Inferior parietal cortex (tissue), 1 donor: ENCODE data around the gene MAEA.
A peak's percentile ranks its signal among the peaks of the same experiment; 100 is the strongest.

ENCODE experiments used
- DNase-seq: peaks from one replicate; pipeline ENCODE4 v3.0.0-alpha.2; 2016; ENCODE audit errors: extremely low spot score

MAEA gene

DNA sequence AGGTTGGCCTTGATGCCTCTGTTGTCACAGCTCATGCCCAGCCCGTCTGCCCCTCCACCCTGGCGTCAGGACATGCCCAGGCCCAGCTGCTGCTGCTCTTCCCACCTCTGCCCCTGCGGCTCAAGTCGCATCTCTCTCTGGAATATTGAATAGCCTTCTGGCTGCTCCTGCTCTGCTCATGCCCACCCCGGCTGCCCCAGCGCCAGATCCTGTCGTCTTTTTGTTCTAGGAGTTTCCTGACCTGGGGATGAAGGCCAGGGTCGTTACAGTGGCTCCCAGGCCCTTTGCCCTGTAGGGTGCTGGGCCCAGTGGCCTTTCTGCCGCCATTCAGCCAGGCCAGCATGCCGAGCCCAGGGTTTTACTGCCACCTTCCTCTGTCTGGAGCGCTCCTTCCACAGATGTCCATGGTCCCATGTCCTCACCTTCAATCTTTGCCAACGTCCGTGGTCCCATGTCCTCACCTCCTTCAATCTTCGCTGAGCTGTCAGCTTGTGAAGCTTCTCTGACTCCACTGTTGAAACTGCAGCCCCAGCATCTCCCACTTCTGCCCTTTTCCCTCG lies 9.7 kb downstream of the MAEA start:
- DNase-seq: no peak

DNA sequence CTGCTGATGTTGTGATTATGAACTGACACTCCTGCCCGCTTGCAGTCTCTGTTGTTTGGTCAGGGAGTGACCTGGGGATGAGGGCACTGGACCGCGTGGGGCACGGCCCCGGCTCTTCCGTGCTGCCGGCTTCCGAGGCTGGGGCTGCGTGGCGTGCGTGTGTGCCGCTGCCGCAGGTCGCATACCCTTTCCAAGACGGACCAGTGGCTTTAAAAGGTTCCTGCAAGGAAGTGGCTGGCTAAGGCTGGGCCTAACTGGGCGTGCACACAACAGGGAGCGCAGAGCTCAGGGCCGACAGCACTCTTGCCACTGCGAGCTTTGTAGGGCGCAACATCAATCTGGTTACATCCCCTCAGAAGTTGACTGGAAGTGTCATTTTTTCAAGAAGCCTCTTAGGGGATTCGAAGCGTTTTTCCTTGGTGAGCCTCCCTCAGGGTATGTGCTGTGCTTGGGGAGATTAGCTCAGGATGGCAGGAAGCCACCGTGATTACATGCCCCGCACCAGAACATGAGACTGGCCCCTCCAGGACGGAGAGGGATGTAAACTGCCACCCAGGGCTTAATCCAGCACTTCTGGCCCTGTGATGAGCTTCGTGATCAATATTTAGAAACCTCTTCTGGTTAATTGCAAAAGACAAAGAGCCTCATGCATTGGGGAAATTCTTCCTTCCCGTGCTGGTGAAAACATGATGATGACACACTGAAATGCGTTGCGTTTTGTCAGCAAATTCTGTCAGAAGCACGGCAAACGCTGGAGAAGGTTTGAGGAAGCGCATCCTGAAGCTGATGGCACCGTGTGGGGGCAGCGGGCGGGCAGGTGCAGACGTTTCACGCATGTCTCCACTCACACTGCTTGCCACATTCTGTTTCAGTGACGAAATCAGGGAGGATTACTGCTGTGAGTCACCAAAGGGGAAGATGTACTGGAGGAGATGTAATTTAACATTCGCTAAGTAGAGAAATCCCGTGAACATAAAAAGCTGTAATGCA lies 11.1 kb downstream of the MAEA start:
- DNase-seq: peak; percentile 53

DNA sequence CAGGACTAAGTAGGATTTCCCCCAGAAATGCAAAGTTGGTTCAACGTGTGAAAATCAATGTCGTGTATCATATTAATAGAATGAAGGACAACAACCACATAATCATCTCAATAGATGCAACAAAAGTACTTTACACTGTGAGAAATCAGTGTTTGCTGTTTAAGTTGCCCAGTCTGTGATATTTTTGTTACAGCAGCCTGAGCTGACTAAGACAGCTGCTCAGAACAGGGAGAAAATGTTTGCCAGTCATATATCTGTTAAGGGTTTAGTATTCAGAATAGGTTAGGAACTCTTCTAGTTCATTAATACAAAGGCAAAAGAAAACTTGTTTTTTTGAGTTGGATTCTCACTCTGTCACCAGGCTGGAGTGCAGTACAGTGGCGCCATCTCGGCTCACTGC lies 12.5 kb downstream of the MAEA start:
- no peak for DNase-seq

DNA sequence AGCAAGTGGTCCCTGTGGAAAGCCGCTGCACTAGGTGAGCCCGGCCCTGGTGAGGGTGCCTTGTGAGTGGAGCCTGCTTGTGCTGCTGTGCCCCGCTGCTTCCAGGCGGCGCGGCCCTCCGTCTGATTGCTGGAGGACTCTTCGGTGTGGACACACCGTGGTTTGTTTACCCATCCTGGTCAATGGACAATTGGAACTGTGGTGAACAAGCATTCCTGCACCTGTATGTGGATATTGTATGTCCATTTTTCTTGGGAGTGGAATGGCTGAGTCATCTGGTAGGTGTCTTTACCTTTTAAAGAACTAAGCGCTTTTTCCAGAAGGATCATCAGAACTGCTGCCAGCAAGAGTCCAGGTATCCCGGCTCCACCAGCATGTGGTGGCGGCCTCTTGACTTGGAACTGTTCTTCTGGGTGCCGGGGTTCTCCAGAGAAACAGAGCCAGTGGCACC lies 15.6 kb downstream of the MAEA start:
- DNase-seq: no peak

DNA sequence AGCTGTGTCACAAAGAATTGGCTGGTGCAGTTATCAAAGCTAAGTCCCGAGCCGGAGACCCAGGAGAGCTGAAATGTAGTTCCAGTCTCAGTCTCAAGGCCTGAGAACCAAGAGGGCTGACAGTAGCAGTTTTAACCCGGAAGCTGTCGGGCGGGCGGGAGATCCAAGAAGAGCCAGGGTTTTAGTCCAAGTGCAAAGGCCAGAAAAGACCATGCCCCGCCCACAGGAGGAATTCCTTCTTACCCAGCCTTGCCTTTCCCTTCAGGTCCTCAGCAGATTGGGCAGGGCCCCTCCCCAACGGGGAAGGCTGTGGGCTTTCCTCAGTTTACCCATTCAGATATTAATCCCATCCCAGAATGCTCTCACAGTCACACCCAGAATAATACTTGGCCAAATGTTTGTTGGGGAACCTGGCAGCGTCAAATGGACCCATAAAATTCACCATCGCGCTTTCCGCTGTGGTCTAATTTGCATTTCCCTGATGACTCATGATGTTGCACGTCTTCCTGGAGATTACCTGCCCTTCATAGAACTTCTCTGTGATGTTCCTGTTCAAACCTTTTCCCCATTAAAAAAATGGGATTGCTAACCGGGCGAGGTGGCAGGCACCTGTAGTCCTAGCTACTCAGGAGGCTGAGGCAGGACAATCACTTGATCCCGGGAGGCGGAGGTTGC lies 16.2 kb downstream of the MAEA start:
- DNase-seq: no peak

DNA sequence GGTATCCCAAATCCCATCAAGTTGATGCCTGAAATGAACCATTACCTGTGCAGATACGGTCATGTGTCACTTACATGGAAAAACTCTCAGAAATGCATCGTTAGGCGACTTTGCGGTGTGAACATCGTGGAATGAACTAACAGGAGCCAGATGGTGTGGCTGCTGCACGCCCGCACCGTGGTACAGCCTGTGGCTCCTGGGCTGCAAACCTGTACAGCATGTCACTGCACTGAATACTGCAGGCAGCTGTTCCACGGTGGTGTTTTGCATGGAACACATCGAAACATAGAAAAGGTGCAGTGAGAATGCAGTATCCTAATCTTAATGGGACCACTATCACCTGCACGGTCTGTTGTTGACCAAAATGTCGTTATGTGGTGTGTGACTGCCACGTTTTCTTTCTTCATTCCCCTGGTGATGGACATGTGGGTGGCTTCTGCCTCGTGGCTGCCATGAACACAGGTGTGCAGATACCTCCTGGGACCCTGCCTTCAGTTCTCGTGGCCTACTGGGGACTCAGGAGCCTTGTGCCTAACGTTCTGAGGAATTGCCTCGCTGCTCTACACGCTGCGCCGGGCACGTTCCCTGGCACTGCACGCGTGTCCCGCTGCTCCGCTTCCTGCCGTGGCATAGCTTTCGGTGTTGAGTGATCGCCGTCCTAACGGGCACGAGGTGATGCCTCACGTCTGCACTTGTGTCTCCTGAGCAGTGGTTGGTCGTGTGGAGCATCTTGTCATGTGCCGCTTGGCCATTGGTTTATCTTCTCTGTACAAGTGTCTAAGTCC lies 18.5 kb downstream of the MAEA start:
- DNase-seq: no peak

DNA sequence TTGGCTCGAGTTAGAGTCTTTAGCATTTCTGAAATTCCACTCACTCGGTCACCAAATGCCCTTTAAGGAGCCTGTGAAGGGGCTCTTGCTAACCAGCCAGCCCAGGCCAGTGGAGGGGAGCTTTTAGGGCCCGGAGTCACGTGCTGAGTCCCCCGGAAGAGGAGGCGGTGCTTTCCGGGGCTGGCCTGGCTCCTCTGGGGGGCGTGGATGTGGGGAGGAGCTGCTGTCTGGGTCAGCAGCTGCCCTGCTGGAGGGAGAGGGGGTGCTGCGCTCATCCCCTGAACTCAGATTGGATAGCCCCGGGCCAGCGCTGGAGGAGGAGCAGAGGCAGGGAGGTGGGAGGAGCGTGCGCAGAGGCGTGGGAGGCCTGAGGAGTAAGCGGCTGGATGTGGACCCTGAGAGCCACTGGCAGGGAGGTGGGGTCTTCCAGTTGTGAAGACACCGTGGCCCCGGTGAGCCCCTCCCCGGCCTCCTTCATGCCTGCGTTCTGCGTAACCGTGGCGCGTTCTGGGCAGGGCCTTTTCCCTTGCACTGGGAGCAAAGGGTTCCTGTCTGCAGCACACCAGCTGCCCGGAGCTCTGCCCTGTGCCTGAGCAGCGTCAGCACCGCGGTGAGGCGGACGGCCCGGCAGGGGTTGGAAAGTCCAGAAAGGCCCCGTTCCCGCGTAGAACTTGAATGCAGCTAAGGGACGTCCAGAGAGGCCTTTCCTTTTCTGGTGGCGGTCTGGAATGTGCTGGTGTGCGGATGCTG lies 19.7 kb downstream of the MAEA start:
- peak; percentile 74 for DNase-seq

DNA sequence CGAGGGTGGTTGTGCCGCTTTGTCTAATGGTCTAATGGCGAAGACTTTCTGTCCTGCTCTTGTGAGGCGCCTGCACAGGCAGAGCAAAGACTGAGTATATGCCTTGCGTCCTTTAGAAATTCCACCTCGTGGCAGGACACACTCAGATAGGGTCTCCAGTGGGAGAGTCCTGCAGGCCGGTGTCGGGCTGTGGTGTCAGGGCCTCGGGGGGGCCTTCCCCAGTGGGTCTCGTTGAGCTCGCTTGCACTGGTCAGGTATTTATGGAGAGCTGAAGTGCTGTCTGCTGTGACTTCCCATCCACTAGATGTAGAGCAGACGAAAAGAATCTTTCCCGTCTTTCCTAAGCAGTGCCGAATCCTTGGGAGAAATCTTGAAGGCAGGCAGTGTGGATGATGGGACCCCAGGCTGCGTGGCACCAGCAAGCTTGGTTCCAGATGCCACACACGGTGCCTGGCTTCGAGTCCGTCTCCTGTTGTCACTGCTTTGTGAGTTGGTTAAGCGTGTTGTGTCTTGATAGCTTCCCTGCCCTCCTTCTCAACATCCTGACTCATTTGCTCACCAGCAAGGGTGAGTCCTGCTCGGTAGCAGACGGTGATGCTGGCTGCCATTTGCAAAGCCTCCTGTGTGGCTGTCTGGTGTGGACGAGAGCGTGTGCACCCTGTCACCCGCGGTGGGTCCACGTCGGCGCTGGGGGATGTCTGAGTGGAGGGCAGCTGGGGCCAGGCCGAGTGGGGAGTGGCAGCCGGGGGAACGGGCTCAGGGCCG lies 20.5 kb downstream of the MAEA start:
- DNase-seq: no peak

DNA sequence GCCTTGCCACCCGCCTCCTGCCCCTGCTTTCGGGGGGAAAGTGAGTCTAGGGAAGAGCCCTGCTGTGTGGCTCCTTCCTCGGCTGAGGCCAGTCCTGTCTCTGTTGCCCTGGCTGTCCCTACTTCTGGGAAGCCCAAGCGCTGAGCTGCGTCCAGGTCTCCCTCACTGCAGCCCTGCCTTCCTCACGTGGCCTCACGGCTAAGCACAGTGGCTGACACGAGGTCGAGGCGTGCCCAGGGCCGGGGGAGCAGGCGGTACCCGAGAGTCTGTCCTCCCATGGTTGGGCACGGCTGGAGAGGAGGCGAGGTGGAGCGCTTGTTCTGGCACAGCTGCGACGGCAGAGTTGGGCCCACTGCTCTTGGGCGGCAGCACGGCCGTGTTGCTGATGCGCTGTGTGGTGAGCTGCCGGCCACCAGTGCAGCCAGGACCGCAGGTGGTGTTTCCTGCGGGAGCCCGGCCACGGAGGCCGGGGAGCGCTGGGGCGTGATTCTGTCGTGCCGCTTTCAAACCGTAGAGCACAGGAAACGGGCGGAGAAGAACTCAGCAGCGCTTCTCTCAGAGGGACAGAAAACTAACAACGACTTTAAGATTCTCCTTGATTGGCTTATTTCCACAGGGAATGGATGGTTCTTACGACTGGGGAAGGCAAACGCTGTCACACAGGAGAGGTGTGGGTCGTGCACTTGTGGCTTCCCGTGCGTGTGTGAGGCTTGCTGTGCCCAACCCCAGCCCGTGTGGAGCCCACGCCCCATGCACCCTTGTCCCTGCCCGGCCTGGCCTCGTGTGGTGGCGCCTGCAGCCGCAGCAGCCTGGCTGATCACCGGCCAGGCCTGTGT lies 21.3 kb downstream of the MAEA start:
- no peak for DNase-seq

DNA sequence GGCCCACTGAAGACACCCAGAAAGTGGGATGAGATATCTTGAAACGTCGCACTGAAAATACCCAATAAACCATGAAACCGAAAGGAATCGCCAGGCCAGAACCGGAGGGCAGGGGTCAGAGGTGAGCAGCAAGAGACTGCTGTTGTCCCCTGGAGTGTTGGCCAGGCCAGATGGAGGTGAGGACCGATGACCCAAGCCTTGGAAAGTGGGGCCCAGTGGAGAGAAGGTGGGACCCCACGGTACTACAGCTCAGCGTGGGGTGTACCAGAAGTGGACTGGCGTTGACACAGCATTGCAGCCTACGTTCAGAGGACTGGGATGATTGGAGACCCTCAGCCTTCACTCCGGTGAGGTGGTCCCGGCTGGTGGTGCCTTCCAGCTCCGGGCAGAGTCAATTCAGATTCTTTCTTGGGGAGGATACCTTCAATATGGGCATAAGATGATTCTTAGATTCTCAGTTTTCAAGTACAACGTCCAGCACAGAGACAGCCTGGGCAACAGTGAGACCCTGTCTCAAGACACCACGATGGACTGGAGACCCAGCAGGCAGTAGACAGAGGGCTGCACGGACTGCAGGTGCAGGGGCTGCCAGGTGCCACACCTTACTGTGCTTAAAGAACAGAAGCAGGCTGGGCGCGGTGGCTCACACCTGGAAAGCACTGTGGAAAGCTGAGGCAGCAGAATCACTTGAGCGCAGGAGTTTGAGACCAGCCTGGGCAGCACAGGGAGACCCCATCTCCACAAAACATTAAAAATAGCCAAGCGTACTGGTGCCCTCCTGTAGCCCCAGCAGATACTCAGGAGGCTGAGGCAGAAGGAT lies 23.3 kb downstream of the MAEA start:
- DNase-seq: no peak

DNA sequence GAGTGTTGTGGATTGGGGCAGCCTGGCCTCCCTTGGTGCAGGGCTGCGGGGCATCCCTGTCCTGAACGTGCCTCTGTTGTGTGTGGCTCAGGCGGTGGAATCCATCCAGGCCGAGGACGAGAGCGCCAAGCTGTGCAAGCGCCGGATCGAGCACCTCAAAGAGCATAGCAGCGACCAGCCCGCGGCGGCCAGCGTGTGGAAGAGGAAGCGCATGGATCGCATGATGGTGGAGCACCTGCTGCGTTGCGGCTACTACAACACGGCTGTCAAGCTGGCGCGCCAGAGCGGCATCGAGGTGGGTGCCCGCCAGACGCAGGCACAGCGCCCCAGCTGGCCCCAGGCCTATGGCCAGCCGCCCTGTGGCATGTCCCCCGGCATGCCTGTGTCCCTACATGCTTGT lies 25.6 kb downstream of the MAEA start:
- DNase-seq: no peak

DNA sequence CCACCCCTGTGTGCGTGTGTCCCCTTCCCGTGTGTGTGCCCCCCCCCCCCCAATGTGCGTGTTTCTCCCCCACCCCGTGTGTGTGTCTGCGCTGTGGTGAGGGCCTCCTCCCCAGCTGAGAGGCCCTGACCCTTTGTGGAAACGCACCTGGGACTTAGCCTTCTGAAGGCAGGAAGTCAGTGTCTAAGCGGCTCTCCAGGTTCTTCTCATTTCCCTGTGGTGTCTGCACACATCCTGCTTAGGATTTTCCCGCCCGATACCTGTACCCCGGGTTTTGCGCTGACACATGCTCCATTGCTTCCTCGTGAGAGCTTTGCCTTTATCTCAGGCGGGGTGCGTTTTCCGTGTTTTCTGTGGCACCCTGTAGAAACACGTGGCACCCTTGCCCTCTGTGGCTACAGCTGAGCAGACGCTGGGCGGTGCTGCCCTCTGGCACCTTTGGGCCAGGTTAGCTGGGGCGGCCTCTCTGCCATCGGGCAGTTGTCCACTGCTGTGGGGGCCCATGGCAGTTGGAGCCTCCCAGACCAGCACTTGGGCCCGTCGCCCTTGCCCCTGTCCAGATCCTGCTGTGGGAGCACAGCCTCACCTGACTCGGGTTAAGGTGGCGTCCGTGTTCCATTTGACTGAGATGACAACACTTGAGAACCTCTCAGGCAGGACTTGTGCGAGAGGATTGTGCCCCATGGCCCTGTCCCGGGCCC lies 26.3 kb downstream of the MAEA start:
- DNase-seq: no peak

DNA sequence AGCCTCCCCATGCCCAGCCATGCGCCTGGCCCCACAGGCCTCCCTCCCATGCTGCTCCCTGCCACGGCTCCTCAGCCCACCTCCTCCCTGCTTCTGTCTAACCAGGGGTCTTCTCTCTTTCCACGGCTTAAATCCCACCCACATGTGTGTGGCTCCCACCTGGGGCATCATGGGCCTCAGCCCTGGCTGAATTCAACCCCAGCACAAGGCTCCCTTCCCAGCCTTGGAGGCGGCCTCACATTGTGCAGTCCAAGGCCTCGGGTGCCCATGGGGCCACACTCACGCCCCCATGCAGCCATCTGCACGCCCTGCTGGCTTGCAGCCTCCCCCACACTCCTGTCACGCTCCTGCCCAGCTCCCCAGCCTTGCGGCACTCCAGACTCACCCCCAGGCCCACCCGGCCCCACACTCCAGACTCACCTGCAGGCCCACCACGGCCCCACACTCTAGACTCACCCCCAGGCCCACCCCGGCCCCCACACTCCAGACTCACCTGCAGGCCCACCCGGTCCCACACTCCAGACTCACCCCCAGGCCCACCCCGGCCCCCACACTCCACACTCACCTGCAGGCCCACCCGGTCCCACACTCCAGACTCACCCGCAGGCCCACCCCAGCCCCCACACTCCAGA lies 27.0 kb downstream of the MAEA start:
- DNase-seq: no peak

DNA sequence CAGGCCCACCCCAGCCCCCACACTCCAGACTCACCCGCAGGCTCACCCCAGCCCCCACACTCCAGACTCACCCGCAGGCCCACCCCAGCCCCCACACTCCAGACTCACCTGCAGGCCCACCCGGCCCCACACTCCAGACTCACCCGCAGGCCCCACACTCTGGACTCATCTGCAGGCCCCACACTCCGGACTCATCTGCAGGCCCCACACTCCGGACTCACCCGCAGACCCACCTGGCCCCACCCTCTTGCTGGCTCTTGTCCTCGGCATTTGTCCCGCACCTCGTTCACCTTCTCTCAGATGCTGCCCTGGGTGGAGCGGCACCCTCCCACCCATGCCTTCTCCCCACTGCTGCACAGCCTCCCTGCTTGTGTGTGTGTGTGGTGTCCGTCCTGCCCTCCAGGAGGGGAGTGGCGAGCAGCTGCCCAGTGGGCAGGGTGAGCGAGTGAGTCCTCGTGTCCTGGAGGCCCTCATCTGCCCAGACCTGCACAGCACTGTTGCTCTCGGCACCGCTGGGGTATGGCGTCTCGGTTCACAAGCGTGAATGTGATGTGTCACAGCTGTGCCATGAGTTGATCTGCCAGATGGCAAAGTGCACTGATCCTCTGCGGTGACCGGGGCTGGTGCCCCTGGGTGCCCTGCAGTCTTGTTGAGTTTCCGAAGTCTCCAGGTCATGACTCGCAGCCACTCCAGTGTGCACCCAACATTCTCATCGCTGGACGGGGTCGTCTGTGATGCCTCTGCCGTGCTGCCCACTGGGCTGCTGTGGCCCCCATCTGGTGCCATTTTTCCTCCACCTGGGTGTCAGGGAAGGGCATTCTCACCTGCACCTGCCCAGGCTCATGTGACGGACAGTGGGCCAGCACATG lies 27.7 kb downstream of the MAEA start:
- DNase-seq: no peak

DNA sequence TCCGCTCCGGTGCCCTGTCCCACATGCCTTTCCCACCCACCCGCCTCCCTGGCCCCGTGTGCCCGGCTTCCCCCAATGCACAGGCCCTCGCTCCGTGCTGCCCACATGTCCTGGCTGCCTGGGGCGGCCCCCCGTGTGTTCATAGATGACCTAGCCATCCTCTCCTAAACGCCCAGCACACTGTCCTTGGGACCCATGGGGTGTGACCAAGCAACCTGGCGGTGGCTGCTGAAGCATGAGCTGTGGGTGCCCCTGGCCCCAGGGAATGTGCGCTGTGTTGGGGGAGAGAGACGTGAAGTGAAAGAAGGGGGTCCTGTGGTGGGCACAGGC lies 28.3 kb downstream of the MAEA start:
- no peak for DNase-seq

DNA sequence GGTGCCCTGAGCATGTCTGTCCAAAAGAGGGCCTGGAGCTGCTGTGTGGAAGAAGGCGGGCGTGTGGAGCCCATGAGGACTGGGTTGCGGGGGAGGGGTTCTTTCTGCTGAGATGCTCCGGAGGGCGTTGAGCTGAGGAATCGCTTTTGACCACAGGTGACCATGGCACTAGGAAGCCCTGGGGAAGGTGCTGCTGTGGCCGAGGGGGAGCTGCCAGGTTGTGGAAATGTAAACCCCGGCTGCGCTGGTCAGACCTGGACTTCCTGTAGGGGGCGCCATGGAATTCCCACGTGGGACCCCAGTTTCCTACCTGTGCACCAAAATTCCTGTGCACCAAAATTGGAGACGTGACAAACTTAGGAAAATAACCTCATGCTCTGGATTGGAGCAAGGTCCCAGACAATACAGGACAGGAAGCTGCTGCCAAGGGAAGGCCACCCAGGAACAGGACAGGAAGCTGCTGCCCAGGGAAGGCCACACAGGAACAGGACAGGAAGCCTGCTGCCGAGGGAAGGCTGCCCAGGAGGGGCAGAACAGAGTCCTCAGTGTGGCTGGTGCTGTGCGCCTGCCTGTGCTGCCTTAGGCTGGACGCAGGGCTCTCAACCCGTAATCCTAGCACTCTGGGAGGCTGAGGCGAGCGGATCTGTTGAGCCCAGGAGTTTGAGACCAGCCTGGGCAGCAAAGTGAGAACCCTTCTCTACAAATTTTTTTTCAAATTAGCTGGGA lies 29.0 kb downstream of the MAEA start:
- no peak for DNase-seq
